Testis (tissue), 3 donors: ENCODE results near the gene GPD1. TPM values are rescaled to one million over a fixed set of nuclear protein-coding genes. Genes with fewer than 3 reads are reported as not detected.

Source experiments
- DNase-seq: peaks from one replicate; pipeline ENCODE4 v3.0.0-alpha.2; 2019
- H3K27ac ChIP-seq, 2 donors: fragments of 200-600 bp; sonication (generic); one replicate each; pipeline ENCODE4 v1.5.1; 2019
- H3K27me3 ChIP-seq: fragments of 200-600 bp; sonication (generic); one replicate; pipeline ENCODE4 v1.5.1; 2019
- H3K36me3 ChIP-seq: fragments of 200-600 bp; sonication (generic); one replicate; pipeline ENCODE4 v1.5.1; 2017; ENCODE audit warnings: low read depth; ENCODE audit errors: missing control alignments
- H3K4me1 ChIP-seq: fragments of 200-600 bp; sonication (generic); one replicate; pipeline ENCODE4 v1.5.1; 2019
- H3K4me3 ChIP-seq, 2 donors: fragments of 200-600 bp; sonication (generic); one replicate each; pipeline ENCODE4 v1.5.1; 2017 to 2019
- H3K9me3 ChIP-seq: fragments of 200-600 bp; sonication (generic); one replicate; pipeline ENCODE4 v1.5.1; 2017
- POLR2A ChIP-seq: fragments of 450-650 bp; IDR thresholded peaks from one replicate; pipeline ENCODE4 v1.6.1; 2017; ENCODE audit warnings: antibody characterized with exemption, mild to moderate bottlenecking, moderate library complexity
- WGBS, 2 donors: methylation state at CpG; one replicate each; pipeline ENCODE4 v1.1.5; 2018; 5-methylcytosine and 5-hydroxymethylcytosine counted together
- intact Hi-C: fragments of 100-400 bp; cut with DNase I; formaldehyde crosslinking; loops from one replicate; pipeline ENCODE4 v1.15.1; 2023; ENCODE audit warnings: low total_unique reads
- polyA plus RNA-seq: library from polyadenylated mRNA; stranded (reverse); fragments of 350-450 nt; fragmentation: Illumina TruSeq; extraction: RNeasy Lipid Tissue Mini Kit (QIAGEN cat#74804); gene quantifications from one replicate; pipeline ENCODE4 v1.2.3, GENCODE V29; 2014; ENCODE audit warnings: low read depth, low replicate concordance; ENCODE audit not compliant: insufficient read depth
- total RNA-seq, 2 donors: library from RNA; depleted of rRNA; stranded (reverse); fragments of >200 nt; gene quantifications; one replicate each; pipeline ENCODE4 v1.2.3, GENCODE V29; 2016
- TF ChIP-seq, protein P1 (sequence below), 3 experiments: fragments of 450-650 bp in 2 of 3; fragments of 200-600 bp in 1 of 3; sonication (generic) in 1 of 3; IDR thresholded peaks; one replicate each; pipeline ENCODE4 v1.5.1; 2016 to 2019; ENCODE audit warnings: antibody characterized with exemption in 3 of 3, mild to moderate bottlenecking in 2 of 3, moderate library complexity in 1 of 3

GPD1 gene
- total and polyA plus RNA-seq, 3 donors from 2014 or later, result 2.1 to 3.1 (median 2.4) TPM

DNA sequence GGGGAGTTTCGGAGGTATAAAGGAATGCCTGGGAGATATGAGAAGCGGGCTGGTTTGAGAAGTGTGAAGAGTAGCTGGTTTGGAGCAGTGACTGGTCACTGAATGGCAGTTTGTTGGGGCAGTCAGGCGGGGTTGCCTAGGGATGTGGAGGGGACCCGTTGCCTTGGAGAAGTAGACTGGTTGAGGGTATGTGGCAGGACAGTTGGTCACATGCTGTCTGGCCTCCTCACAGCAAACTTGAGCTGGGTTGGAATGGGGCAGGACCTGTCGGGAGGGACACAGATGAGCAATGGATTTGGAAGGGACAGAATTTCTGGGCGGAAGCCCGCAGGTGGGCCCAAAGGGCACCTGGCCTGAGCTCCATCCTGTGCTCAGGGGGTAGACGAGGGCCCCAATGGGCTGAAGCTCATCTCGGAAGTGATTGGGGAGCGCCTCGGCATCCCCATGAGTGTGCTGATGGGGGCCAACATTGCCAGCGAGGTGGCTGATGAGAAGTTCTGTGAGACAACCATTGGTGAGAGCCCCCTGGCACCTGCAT is 2.2 kb downstream of the GPD1 start:
- H3K9me3 ChIP-seq, result no peaks in the 10 kb centered on the region
- 89 to 98% methylated on average over 12 of the region's 12 CpGs for WGBS, 2 donors
- peaks cover 38% of the 10 kb centered on the region for H3K4me1 ChIP-seq
- DNase-seq, result no peak
- H3K27me3 ChIP-seq, result no peaks in the 10 kb centered on the region
- intact Hi-C loops, result loop anchor here (10.0 kb wide), 1 partner anchor 69 kb away; no protein-coding TSS in a partner anchor
- no peak overlapping the region for H3K27ac ChIP-seq
- no peak overlapping the region for H3K4me3 ChIP-seq
- no peak for TF ChIP-seq POLR2A
- TF ChIP-seq, protein P1, sequence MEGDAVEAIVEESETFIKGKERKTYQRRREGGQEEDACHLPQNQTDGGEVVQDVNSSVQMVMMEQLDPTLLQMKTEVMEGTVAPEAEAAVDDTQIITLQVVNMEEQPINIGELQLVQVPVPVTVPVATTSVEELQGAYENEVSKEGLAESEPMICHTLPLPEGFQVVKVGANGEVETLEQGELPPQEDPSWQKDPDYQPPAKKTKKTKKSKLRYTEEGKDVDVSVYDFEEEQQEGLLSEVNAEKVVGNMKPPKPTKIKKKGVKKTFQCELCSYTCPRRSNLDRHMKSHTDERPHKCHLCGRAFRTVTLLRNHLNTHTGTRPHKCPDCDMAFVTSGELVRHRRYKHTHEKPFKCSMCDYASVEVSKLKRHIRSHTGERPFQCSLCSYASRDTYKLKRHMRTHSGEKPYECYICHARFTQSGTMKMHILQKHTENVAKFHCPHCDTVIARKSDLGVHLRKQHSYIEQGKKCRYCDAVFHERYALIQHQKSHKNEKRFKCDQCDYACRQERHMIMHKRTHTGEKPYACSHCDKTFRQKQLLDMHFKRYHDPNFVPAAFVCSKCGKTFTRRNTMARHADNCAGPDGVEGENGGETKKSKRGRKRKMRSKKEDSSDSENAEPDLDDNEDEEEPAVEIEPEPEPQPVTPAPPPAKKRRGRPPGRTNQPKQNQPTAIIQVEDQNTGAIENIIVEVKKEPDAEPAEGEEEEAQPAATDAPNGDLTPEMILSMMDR (IDR thresholded peaks at IDR 0.05), result no peak
- no peaks in the 10 kb centered on the region for H3K36me3 ChIP-seq

DNA sequence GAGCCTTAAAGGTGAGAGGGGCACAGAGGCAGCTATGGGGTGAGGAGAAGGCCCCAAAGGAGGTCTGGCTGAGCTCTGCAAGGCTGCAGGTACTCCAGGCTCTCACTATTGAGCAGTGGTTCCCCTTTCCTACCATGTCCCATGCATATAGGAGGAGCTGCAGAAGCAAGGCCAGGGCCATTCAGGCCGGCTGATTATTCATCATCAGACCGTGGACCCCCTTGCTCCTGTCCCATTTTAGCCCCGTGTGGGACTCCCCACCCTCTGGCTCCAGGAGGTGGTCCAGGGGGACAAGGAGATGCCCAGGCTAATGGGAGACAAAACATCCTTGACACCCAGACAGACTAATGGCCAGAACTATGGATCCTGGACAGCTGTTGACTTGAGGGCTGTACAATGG is 3.1 kb downstream of the GPD1 start:
- H3K4me3 ChIP-seq, result no peak overlapping the region
- 89 to 93% methylated on average over 2 to 3 of the region's 3 CpGs for WGBS, 2 donors
- H3K27ac ChIP-seq, result no peak overlapping the region
- H3K27me3 ChIP-seq, result no peaks in the 10 kb centered on the region
- no peak for TF ChIP-seq POLR2A
- TF ChIP-seq, protein P1 (IDR thresholded peaks at IDR 0.05), result no peak
- H3K4me1 ChIP-seq, result peaks cover 42% of the 10 kb centered on the region
- H3K36me3 ChIP-seq, result no peaks in the 10 kb centered on the region
- no peaks in the 10 kb centered on the region for H3K9me3 ChIP-seq
- DNase-seq, result no peak
- intact Hi-C loops, result loop anchor here (10.0 kb wide), 1 partner anchor 68 kb away; no protein-coding TSS in a partner anchor

DNA sequence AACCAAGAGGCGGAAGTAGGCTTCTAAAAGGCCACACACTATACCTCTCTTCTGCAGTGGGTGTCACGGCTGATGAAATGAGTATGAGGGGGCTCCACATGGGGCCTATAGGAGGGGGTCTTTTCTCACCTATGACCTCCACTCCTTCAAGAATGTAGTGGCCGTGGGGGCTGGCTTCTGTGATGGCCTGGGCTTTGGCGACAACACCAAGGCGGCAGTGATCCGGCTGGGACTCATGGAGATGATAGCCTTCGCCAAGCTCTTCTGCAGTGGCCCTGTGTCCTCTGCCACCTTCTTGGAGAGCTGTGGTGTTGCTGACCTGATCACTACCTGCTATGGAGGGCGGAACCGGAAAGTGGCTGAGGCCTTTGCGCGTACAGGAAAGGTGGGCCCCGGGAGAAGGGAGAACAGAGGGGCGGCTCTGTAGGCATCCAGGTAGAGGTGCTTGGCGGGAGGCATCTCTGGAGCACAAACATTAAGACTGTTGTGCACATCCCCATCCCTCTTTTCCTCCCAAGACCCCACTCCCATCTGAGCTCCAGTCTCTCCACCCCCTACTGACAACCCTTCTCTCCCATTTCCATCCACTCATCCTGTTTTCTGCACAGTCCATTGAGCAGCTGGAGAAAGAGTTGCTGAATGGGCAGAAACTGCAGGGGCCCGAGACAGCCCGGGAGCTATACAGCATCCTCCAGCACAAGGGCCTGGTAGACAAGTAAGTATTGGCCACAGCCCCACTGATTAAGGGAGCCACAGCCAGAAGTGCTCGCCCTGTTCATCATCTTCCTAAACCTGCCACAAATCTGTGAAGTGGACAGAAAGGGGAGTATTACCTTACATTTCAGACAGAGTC is 3.8 kb downstream of the GPD1 start:
- H3K27ac ChIP-seq, result no peak overlapping the region
- no peaks in the 10 kb centered on the region for H3K27me3 ChIP-seq
- WGBS, 2 donors, result 94% methylated on average over 10 to 17 of the region's 17 CpGs
- no peak for DNase-seq
- H3K9me3 ChIP-seq, result no peaks in the 10 kb centered on the region
- peaks cover 34% of the 10 kb centered on the region for H3K4me1 ChIP-seq
- no peaks in the 10 kb centered on the region for H3K36me3 ChIP-seq
- TF ChIP-seq, protein P1 (IDR thresholded peaks at IDR 0.05), result no peak
- TF ChIP-seq POLR2A, result no peak
- H3K4me3 ChIP-seq, result no peak overlapping the region
- intact Hi-C loops, result loop anchor here (10.0 kb wide), 1 partner anchor 67 kb away; no protein-coding TSS in a partner anchor

DNA sequence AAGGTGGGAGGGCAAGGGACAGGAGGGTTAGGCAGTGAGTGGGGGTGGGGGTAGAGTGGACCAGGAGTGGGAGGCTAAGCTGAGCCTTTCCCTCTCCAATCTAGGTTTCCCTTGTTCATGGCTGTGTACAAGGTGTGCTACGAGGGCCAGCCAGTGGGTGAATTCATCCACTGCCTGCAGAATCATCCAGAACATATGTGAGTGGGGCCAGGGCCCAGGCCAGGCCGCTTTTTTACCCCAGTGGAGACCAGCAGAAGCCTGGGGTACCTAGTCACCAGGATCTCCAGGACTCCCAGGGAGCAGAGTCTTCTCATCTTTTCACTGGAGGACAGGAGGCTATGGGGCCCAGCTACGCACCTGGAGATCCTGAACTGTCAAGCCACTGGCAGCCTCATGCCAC is 5.5 kb downstream of the GPD1 start:
- Histone ChIP-seq H3K27me3 (no peaks in the 10 kb centered on the region), H3K27ac (no peak overlapping the region), H3K9me3 (no peaks in the 10 kb centered on the region), H3K4me1 (peaks cover 18% of the 10 kb centered on the region), H3K36me3 (no peaks in the 10 kb centered on the region), H3K4me3 (no peak overlapping the region)
- TF ChIP-seq POLR2A, result no peak
- TF ChIP-seq, protein P1 (IDR thresholded peaks at IDR 0.05), result no peak
- intact Hi-C loops, result loop anchor here (10.0 kb wide), 1 partner anchor 65 kb away; no protein-coding TSS in a partner anchor
- DNase-seq, result no peak
- 88 to 91% methylated on average over 1 to 3 of the region's 3 CpGs for WGBS, 2 donors
